GM21619 (cell line): ENCODE results near the gene NAT14.
"Not testable (repeated sequence)": the region's sequence is repeated elsewhere in the genome, so short reads cannot be mapped to it uniquely, and the experiment has no call there.

Experiments
- ATAC-seq: cut with Tn5 transposase; IDR thresholded peaks from one replicate; pipeline ENCODE4 v1.9.1; 2021; ENCODE audit not compliant: unreplicated experiment

Gene NAT14

DNA sequence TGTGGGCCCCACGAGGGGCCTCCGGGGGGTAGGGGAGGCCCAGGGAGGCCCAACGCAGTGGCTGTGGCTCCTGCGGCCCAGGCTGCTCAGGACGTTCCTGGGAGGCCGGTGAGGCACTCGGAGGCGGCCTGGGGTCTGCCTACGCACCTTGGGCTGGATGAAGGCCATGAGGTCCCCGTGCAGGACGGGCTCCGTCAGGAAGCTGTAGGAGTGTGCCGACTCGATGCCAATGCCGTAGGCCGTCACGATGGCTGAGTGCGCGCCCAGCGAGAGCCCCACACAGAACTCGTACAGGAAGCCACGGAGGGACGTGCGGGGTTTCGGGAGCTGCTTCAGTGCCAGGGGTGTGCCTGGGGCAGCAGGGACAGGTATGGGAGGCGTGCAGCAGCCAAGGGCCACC lies 46.0 kb downstream of the NAT14 start:
- ATAC-seq: no peak

DNA sequence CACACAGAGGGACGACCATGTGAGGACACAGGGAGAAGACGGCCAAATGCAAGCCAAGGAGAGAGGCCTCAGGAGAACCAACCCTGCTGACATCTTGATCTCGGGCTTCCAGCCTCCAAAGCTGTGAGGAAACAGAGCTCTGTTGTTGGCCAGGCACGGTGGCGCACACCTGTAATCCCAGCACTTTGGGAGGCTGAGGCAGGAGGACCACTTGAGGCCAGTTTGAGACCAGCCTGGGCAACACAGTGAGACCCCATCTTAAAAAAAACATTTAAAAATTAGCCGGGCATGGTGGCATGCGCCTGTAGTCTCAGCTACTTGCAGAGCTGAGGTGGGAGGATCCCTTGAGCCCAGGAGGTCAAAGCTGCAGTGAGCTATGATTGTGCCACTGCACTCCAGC lies 49.3 kb downstream of the NAT14 start:
- ATAC-seq: not testable (repeated sequence)

DNA sequence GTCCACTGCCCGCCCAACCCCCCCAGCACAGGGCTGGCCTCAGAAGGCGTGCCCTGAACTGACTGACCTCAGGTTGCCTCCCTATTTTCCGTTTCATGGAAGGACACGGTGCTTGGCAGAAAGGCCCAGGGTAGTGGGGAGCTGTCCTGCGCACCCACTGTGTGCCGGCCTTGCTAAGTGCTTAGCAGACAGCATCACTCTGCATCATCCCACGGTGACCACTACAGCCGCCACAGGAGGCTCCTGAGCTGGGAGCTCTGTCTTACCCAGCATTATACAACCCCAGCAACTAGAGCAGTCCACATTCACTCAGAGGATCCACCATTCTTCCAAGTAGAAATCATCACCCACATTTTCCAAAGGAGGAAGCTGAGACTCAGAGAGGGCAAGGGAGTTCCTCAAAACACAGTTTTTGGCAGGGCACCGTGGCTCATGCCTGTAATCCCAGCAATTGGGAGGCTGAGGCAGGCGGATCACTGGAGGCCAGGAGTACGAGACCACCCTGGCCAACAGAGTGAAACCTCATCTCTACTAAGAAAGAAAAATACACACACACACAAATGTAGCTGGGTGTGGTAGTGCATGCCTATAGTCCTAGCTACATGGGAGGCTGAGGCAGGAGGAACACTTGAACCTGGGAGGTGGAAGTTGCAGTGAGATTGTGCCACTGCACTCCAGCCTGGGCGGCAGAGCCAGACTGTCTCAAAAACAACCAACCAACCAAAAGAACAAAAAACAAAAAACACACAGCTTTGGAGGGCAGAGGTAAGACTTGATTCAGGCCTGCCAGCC lies 50.4 kb downstream of the NAT14 start:
- no peak for ATAC-seq

DNA sequence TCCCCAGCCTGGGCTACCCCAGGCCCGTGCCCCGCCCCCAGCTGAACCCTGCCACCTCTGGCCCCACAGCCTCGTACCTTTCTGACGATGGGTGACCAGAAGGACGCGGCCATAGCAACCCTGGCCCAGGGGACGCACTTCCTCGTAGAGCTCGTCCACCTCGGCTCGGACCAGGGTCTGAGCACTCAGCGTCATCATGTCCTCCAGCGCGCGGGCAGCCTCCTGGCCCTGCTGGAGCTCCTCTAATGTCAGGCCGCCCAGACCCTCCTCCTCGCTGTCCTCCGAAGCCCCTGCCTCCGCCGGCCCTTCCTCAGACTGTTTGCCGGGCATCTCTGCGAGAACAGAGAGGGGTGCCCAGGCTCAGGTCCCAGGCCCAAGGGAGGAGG lies 51.0 kb downstream of the NAT14 start:
- ATAC-seq: no peak

DNA sequence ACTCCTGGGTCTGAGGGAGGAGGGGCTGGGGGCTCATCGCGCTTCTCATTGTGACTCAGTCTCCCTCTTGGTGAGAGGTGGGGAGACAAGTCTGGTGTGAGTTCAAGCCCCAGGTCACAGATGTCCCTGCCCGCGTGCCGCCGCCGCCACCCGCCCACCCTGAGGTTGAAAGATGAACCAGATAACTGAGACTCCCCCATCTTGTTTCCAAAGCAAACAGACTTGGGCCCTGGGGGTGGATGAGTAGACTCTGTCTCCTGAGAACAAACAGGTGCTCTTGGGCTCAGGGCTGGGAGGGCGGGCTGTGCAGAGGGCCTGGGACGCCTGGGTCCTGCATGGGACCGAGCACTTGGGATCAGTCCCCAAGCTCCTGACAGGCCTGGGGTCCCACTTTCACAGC lies 51.4 kb downstream of the NAT14 start:
- no peak for ATAC-seq
